Measurements from ENCODE around the gene LMAN1L.

Gene LMAN1L

DNA sequence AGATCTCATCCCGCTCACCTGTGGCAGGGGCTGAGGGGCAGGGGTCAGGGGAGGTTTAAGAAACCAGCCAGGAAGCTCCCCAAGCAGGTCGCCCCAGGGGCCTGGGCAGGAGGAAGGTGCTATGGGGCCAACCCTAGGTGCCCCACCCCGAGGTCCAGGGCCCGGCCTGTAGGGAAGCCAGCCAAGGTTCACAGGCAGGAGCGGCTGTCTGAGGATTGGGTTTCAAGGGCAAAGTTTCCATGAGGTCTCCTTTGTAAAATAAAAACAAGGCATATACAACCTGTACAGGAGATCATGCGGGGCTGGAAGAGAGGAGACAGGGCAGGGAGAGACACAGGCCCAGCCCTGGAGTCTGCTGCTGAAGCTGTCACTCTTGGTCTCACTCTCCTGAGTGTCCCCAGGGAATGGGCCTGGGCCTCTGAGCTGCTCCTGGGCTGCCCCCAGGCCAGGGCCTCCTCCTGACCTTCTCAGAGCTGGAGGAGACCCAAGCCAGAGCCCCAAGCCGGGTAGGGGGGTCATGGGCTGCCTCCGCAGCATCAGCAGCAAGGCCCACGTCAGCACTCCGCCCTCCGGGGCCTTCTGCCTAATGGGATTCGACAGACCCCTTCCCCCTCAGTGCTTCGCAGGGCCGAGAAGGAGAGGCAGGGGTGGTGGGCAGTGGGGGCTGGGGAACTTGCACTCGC lies 19.3 kb downstream of the LMAN1L start:
- H3K9me2 ChIP-seq (replicated peaks; ENCODE audit: insufficient read depth, low read length) = no peaks in the 10 kb centered on the region
- H3K9ac ChIP-seq (ENCODE audit: low read length) = no peak overlapping the region
- no peaks in the 10 kb centered on the region for H4K20me1 ChIP-seq (ENCODE audit: low read depth, low read length)
- no peaks in the 10 kb centered on the region for H3K27me3 ChIP-seq (ENCODE audit: low read length)
- H3K9me3 ChIP-seq (ENCODE audit: insufficient read depth, low read length) = no peaks in the 10 kb centered on the region
- H2AFZ ChIP-seq (ENCODE audit: low read depth, low read length, severe bottlenecking) = no peak overlapping the region
- H3K36me3 ChIP-seq (ENCODE audit: low read length) = no peaks in the 10 kb centered on the region
- no peak overlapping the region for H3K27ac ChIP-seq (ENCODE audit: low read depth, low read length)
- H3K4me3 ChIP-seq (ENCODE audit: insufficient read depth, low read length, poor library complexity, severe bottlenecking) = no peak overlapping the region
- TF ChIP-seq, protein P1, sequence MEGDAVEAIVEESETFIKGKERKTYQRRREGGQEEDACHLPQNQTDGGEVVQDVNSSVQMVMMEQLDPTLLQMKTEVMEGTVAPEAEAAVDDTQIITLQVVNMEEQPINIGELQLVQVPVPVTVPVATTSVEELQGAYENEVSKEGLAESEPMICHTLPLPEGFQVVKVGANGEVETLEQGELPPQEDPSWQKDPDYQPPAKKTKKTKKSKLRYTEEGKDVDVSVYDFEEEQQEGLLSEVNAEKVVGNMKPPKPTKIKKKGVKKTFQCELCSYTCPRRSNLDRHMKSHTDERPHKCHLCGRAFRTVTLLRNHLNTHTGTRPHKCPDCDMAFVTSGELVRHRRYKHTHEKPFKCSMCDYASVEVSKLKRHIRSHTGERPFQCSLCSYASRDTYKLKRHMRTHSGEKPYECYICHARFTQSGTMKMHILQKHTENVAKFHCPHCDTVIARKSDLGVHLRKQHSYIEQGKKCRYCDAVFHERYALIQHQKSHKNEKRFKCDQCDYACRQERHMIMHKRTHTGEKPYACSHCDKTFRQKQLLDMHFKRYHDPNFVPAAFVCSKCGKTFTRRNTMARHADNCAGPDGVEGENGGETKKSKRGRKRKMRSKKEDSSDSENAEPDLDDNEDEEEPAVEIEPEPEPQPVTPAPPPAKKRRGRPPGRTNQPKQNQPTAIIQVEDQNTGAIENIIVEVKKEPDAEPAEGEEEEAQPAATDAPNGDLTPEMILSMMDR (IDR thresholded peaks at IDR 0.05; ENCODE audit: insufficient read depth, low read length, poor library complexity, severe bottlenecking) = no peak
- TF ChIP-seq EZH2phosphoT487 (conservative IDR thresholded peaks at IDR 0.05; ENCODE audit: low read length) = no peak
- H3F3A ChIP-seq (ENCODE audit: insufficient read depth) = no peaks in the 10 kb centered on the region
- no peak overlapping the region for H3K4me2 ChIP-seq (ENCODE audit: low read depth, low read length, poor library complexity, severe bottlenecking)
- no peaks in the 10 kb centered on the region for H3K79me2 ChIP-seq (ENCODE audit: insufficient read depth, low read length)

DNA sequence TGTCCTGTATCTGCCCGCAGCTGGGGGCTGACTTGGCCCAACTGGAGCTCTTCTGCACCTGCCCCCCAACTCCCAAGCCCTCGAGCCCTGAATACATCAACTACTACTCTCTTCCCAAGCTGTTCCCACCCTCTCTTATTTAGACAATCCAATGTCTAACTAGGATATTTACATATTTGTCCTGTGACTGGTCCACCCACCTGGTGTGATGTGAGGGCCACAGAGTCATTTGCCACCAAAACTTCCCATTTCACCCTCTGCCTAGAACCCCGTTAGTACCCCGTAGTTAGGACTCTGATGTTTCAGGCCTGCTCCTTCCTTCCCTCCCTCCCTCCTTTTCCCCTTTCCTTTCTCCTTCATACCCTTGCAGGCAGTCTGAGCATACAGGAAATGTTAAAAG lies 20.2 kb downstream of the LMAN1L start:
- Histone ChIP-seq H3F3A (ENCODE audit: insufficient read depth) (no peaks in the 10 kb centered on the region), H3K27me3 (ENCODE audit: low read length) (no peaks in the 10 kb centered on the region), H3K79me2 (ENCODE audit: insufficient read depth, low read length) (no peaks in the 10 kb centered on the region), H2AFZ (ENCODE audit: low read depth, low read length, severe bottlenecking) (no peak overlapping the region), H3K27ac (ENCODE audit: low read depth, low read length) (no peak overlapping the region), H3K4me3 (ENCODE audit: insufficient read depth, low read length, poor library complexity, severe bottlenecking) (no peak overlapping the region), H3K4me2 (ENCODE audit: low read depth, low read length, poor library complexity, severe bottlenecking) (no peak overlapping the region), H3K9me3 (ENCODE audit: insufficient read depth, low read length) (no peaks in the 10 kb centered on the region), H3K9ac (ENCODE audit: low read length) (no peak overlapping the region), H3K36me3 (ENCODE audit: low read length) (no peaks in the 10 kb centered on the region), H3K9me2 (replicated peaks; ENCODE audit: insufficient read depth, low read length) (no peaks in the 10 kb centered on the region), H4K20me1 (ENCODE audit: low read depth, low read length) (no peaks in the 10 kb centered on the region)
- TF ChIP-seq EZH2phosphoT487 (conservative IDR thresholded peaks at IDR 0.05; ENCODE audit: low read length) = no peak
- TF ChIP-seq, protein P1 (IDR thresholded peaks at IDR 0.05; ENCODE audit: insufficient read depth, low read length, poor library complexity, severe bottlenecking) = no peak

DNA sequence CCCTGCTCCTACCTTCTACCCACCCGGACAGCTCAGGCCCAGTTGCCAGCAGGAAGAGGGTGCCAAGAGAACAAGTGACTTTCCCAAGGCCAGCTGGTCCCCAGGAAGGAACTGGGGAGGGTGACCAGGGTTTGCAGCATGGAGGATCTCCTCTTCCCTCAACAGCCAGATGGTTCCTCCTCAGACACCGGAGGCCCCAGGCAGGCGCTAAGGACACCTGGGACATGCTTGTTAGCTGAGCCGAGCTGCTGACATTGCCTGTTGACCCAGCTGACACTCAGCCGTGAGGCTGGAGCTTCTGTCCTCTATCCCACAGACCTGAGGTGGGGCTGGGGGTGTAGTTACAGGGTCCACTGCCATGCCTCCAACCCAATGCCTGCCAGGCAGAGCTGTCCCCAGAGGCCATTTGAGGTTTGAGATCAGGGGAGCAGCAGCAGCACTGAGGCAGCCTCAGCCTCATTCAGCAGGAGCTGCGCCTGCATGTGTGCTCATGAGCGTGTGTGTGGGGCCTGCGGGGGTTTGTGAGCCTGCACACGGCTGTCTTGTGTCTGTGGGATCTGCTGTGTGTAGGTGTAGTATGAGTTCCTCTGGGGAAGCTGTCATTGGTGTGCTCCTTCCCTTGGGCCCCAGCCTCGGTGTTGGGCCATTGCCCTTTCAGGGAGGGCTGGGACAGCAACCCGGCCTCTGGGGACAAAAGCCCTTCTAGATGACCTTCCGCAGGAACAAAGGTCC lies 20.9 kb downstream of the LMAN1L start:
- Histone ChIP-seq H3K4me2 (ENCODE audit: low read depth, low read length, poor library complexity, severe bottlenecking) (no peak overlapping the region), H3K9me3 (ENCODE audit: insufficient read depth, low read length) (no peaks in the 10 kb centered on the region), H3K4me3 (ENCODE audit: insufficient read depth, low read length, poor library complexity, severe bottlenecking) (no peak overlapping the region), H2AFZ (ENCODE audit: low read depth, low read length, severe bottlenecking) (no peak overlapping the region), H3K27me3 (ENCODE audit: low read length) (no peaks in the 10 kb centered on the region), H3K27ac (ENCODE audit: low read depth, low read length) (no peak overlapping the region), H3F3A (ENCODE audit: insufficient read depth) (no peaks in the 10 kb centered on the region), H3K36me3 (ENCODE audit: low read length) (no peaks in the 10 kb centered on the region), H3K9ac (ENCODE audit: low read length) (no peak overlapping the region), H3K79me2 (ENCODE audit: insufficient read depth, low read length) (no peaks in the 10 kb centered on the region), H3K9me2 (replicated peaks; ENCODE audit: insufficient read depth, low read length) (no peaks in the 10 kb centered on the region), H4K20me1 (ENCODE audit: low read depth, low read length) (no peaks in the 10 kb centered on the region)
- TF ChIP-seq EZH2phosphoT487 (conservative IDR thresholded peaks at IDR 0.05; ENCODE audit: low read length) = no peak
- TF ChIP-seq, protein P1 (IDR thresholded peaks at IDR 0.05; ENCODE audit: insufficient read depth, low read length, poor library complexity, severe bottlenecking) = no peak

Data from SU-DHL-6 (cell line).